ENCODE measurements around the gene ATG7.

Gene ATG7

GRCh38 chr3:11238880-11239279 is 33.3 kb upstream of the ATG7 start:
- Histone ChIP-seq H3K4me3 (ENCODE audit: low read depth in 1 of 2, low read length in 2 of 2) (no peak overlapping the region), H3K36me3 (ENCODE audit: insufficient read depth, low read length) (no peaks in the 10 kb centered on the region), H3K27ac (ENCODE audit: low read depth, low read length) (no peak overlapping the region), H3K4me1 (ENCODE audit: insufficient read depth, low read length) (no peaks in the 10 kb centered on the region), H3K27me3 (ENCODE audit: control insufficient read depth in 1 of 2, insufficient read depth in 2 of 2, low read length in 2 of 2) (no peaks in the 10 kb centered on the region), H3K9ac (ENCODE audit: low read length) (no peak overlapping the region), H3K9me3 (ENCODE audit: low read length) (no peaks in the 10 kb centered on the region)

DNA sequence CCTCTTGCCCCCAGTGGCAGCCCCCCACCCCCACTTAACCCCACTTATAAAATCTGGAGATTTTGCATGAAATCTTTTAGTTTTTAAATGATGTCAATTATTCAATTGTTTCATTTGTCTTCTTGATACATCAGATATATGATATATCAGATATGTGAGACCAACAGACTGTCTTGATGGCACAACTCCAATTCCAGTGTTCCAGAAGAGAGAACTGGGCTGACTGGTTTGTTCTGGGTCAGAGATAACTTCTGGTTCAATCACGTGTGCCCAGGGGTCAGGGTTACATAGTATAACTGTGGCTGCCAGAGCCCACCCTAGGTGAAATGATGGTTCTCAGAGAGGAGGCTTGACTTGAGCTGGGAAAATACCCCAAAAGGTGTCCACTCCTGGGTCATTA is 32.4 kb upstream of the ATG7 start:
- H3K9ac ChIP-seq (ENCODE audit: low read length), result no peak overlapping the region
- no peaks in the 10 kb centered on the region for H3K36me3 ChIP-seq (ENCODE audit: insufficient read depth, low read length)
- H3K27ac ChIP-seq (ENCODE audit: low read depth, low read length), result no peak overlapping the region
- no peaks in the 10 kb centered on the region for H3K27me3 ChIP-seq (ENCODE audit: control insufficient read depth in 1 of 2, insufficient read depth in 2 of 2, low read length in 2 of 2)
- H3K4me3 ChIP-seq (ENCODE audit: low read depth in 1 of 2, low read length in 2 of 2), result no peak overlapping the region
- H3K9me3 ChIP-seq (ENCODE audit: low read length), result no peaks in the 10 kb centered on the region
- no peaks in the 10 kb centered on the region for H3K4me1 ChIP-seq (ENCODE audit: insufficient read depth, low read length)

GRCh38 chr3:11240496-11240895 is 31.7 kb upstream of the ATG7 start:
- Histone ChIP-seq H3K9ac (ENCODE audit: low read length) (no peak overlapping the region), H3K27me3 (ENCODE audit: control insufficient read depth in 1 of 2, insufficient read depth in 2 of 2, low read length in 2 of 2) (no peaks in the 10 kb centered on the region), H3K27ac (ENCODE audit: low read depth, low read length) (no peak overlapping the region), H3K4me1 (ENCODE audit: insufficient read depth, low read length) (no peaks in the 10 kb centered on the region), H3K36me3 (ENCODE audit: insufficient read depth, low read length) (no peaks in the 10 kb centered on the region), H3K9me3 (ENCODE audit: low read length) (no peaks in the 10 kb centered on the region), H3K4me3 (ENCODE audit: low read depth in 1 of 2, low read length in 2 of 2) (no peak overlapping the region)

DNA sequence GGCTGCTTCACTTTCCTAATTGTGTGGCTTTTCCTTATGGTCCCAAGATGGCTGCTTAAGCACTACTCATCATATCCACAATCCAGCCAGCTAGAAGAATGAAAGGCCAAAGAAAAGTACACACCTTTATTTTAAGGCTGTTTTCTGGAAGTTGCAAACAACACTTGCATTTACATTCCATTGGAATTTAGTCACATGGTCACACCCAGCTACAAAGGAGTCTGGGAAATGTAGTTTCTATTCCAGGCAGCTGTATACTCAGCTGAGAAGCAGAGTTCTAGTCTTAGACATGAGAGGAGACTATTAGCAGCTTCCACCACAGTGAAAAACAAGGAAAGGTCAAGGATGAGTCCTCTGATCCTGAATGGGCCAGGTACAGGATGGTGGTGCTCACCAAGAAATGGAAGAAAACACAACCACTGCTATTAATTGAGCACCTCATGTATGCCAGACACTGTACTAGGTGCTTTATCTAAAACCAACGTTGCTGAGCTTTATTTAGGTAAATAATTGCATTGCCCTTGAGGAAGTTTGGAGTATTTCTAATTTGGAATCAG is 28.0 kb upstream of the ATG7 start:
- H3K9ac ChIP-seq (ENCODE audit: low read length), result no peak overlapping the region
- H3K27ac ChIP-seq (ENCODE audit: low read depth, low read length), result no peak overlapping the region
- no peaks in the 10 kb centered on the region for H3K9me3 ChIP-seq (ENCODE audit: low read length)
- no peaks in the 10 kb centered on the region for H3K36me3 ChIP-seq (ENCODE audit: insufficient read depth, low read length)
- H3K27me3 ChIP-seq (ENCODE audit: control insufficient read depth in 1 of 2, insufficient read depth in 2 of 2, low read length in 2 of 2), result no peaks in the 10 kb centered on the region
- no peak overlapping the region for H3K4me3 ChIP-seq (ENCODE audit: low read depth in 1 of 2, low read length in 2 of 2)
- H3K4me1 ChIP-seq (ENCODE audit: insufficient read depth, low read length), result no peaks in the 10 kb centered on the region

- Histone ChIP-seq H3K27me3 (ENCODE audit: control insufficient read depth in 1 of 2, insufficient read depth in 2 of 2, low read length in 2 of 2) (no peaks in the 10 kb centered on the region), H3K36me3 (ENCODE audit: insufficient read depth, low read length) (no peaks in the 10 kb centered on the region), H3K27ac (ENCODE audit: low read depth, low read length) (no peak overlapping the region), H3K9me3 (ENCODE audit: low read length) (no peaks in the 10 kb centered on the region), H3K9ac (ENCODE audit: low read length) (no peak overlapping the region), H3K4me3 (ENCODE audit: low read depth in 1 of 2, low read length in 2 of 2) (no peak overlapping the region), H3K4me1 (ENCODE audit: insufficient read depth, low read length) (no peaks in the 10 kb centered on the region)
Measured at GRCh38 chr3:11245276-11245675, 26.9 kb upstream of the ATG7 start.

- Histone ChIP-seq H3K4me1 (ENCODE audit: insufficient read depth, low read length) (no peaks in the 10 kb centered on the region), H3K36me3 (ENCODE audit: insufficient read depth, low read length) (no peaks in the 10 kb centered on the region), H3K4me3 (ENCODE audit: low read depth in 1 of 2, low read length in 2 of 2) (no peak overlapping the region), H3K9ac (ENCODE audit: low read length) (no peak overlapping the region), H3K27ac (ENCODE audit: low read depth, low read length) (no peak overlapping the region), H3K27me3 (ENCODE audit: control insufficient read depth in 1 of 2, insufficient read depth in 2 of 2, low read length in 2 of 2) (no peaks in the 10 kb centered on the region), H3K9me3 (ENCODE audit: low read length) (no peaks in the 10 kb centered on the region)
Measured at GRCh38 chr3:11245827-11246662, 26.2 kb upstream of the ATG7 start.

DNA sequence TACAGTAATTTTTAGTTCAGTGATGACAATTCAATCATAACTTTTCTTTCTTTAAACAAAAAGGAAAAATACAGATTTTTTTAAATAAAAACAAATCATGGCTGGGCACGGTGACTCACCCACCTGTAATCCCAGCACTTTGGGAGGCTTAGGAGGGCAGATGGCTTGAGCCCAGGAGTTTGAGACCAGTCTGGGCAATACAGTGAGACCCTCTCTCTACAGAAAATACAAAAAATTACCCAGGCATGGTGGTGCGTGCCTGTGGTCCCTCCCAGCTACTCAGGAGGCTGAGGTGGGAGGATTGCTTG is 25.6 kb upstream of the ATG7 start:
- Histone ChIP-seq H3K4me1 (ENCODE audit: insufficient read depth, low read length) (no peaks in the 10 kb centered on the region), H3K4me3 (ENCODE audit: low read depth in 1 of 2, low read length in 2 of 2) (no peak overlapping the region), H3K9ac (ENCODE audit: low read length) (no peak overlapping the region), H3K27me3 (ENCODE audit: control insufficient read depth in 1 of 2, insufficient read depth in 2 of 2, low read length in 2 of 2) (no peaks in the 10 kb centered on the region), H3K36me3 (ENCODE audit: insufficient read depth, low read length) (no peaks in the 10 kb centered on the region), H3K27ac (ENCODE audit: low read depth, low read length) (no peak overlapping the region), H3K9me3 (ENCODE audit: low read length) (no peaks in the 10 kb centered on the region)

DNA sequence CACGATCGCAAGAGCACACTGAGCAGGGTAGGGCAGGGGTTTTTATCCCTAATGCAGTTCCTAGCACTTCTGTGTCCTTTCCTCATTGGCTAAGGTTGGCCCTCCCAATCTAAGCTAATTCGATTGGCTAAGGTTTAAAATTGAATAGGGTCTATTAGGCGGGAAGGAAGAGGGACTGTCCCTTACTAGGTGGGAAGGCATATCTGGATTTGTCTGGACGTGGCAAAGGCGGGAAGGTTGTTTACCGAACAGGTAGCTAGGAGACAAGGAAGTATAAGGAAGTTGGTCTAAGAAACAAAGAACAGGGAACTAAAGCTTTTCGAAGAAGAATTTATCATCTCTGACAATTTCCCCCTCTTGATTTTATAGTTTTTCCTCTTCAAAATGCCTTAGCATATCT is 24.8 kb upstream of the ATG7 start:
- Histone ChIP-seq H3K36me3 (ENCODE audit: insufficient read depth, low read length) (no peaks in the 10 kb centered on the region), H3K4me1 (ENCODE audit: insufficient read depth, low read length) (no peaks in the 10 kb centered on the region), H3K4me3 (ENCODE audit: low read depth in 1 of 2, low read length in 2 of 2) (no peak overlapping the region), H3K9me3 (ENCODE audit: low read length) (no peaks in the 10 kb centered on the region), H3K27me3 (ENCODE audit: control insufficient read depth in 1 of 2, insufficient read depth in 2 of 2, low read length in 2 of 2) (no peaks in the 10 kb centered on the region), H3K27ac (ENCODE audit: low read depth, low read length) (no peak overlapping the region), H3K9ac (ENCODE audit: low read length) (no peak overlapping the region)

GRCh38 chr3:11248596-11248995 is 23.6 kb upstream of the ATG7 start:
- Histone ChIP-seq H3K27me3 (ENCODE audit: control insufficient read depth in 1 of 2, insufficient read depth in 2 of 2, low read length in 2 of 2) (no peaks in the 10 kb centered on the region), H3K36me3 (ENCODE audit: insufficient read depth, low read length) (no peaks in the 10 kb centered on the region), H3K9me3 (ENCODE audit: low read length) (no peaks in the 10 kb centered on the region), H3K27ac (ENCODE audit: low read depth, low read length) (no peak overlapping the region), H3K9ac (ENCODE audit: low read length) (no peak overlapping the region), H3K4me1 (ENCODE audit: insufficient read depth, low read length) (no peaks in the 10 kb centered on the region), H3K4me3 (ENCODE audit: low read depth in 1 of 2, low read length in 2 of 2) (no peak overlapping the region)

DNA sequence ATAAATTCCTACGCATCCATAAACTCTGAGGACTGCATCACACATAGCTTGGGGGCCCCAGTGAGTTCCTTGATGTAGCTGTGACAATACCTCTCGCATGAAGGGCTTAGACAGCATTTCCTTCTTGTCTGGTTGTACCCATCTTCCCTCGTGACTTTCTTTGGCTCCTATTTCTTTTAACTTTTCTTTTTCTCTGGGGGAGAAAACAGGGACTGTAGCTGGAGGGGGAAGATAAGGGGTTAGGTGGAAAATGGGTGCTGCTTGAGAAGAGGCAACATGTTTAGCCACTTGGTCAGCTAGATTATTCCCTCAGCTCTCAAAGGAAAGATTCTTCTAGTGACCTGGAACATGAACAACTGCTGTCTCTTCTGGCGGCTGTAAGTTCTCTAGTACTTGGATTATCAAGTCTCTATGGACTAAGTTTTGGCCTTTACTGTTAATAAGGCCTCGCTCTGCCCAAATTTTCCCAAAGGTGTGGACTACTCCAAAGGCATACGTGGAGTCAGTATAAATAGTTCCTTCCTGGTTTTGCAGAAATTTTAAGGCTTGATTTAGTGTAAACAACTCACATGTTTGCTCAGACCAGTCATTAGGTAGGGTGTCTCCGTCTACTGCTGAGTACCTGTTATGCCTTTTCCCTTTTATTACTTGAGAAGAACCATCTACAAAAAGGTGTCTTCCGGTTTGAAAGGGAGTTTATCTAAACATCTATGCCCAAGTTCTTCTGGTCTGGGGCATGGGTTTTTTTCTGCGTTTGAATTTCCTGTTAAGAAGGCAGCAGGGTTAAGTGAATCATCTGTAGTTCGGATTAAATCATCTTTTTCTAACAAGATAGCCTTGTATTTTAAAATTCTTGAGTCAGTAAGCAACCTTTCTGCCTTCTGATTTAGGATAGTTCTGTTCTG is 21.0 kb upstream of the ATG7 start:
- H3K4me3 ChIP-seq (ENCODE audit: low read depth in 1 of 2, low read length in 2 of 2), result no peak overlapping the region
- H3K9me3 ChIP-seq (ENCODE audit: low read length), result no peaks in the 10 kb centered on the region
- H3K27ac ChIP-seq (ENCODE audit: low read depth, low read length), result no peak overlapping the region
- H3K36me3 ChIP-seq (ENCODE audit: insufficient read depth, low read length), result no peaks in the 10 kb centered on the region
- no peaks in the 10 kb centered on the region for H3K27me3 ChIP-seq (ENCODE audit: control insufficient read depth in 1 of 2, insufficient read depth in 2 of 2, low read length in 2 of 2)
- H3K4me1 ChIP-seq (ENCODE audit: insufficient read depth, low read length), result no peaks in the 10 kb centered on the region
- H3K9ac ChIP-seq (ENCODE audit: low read length), result no peak overlapping the region

DNA sequence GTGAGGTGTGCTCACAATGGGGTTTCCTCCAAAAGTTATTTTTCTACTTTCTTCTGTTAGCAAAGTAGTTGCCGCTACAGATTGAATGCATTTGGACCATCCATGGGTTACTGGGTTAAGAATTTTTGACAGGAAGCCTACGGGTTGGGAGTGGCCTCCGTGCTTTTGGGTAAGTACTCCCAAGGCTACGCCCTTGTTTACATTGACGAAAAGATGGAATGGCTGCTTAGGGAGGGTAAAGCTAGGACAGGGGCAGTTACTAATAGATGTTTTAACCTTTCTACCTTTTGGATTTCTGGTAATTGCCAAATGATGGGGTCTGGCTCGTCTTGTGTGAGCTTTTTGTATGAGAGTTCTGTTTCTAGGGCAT is 20.4 kb upstream of the ATG7 start:
- Histone ChIP-seq H3K4me3 (ENCODE audit: low read depth in 1 of 2, low read length in 2 of 2) (no peak overlapping the region), H3K9ac (ENCODE audit: low read length) (no peak overlapping the region), H3K27me3 (ENCODE audit: control insufficient read depth in 1 of 2, insufficient read depth in 2 of 2, low read length in 2 of 2) (no peaks in the 10 kb centered on the region), H3K36me3 (ENCODE audit: insufficient read depth, low read length) (no peaks in the 10 kb centered on the region), H3K9me3 (ENCODE audit: low read length) (no peaks in the 10 kb centered on the region), H3K4me1 (ENCODE audit: insufficient read depth, low read length) (no peaks in the 10 kb centered on the region), H3K27ac (ENCODE audit: low read depth, low read length) (no peak overlapping the region)
